Measurements from ENCODE around the gene SGSH.
A peak's percentile ranks its signal among the peaks of the same experiment; 100 is the strongest.
"Not testable (repeated sequence)": the region's sequence is repeated elsewhere in the genome, so short reads cannot be mapped to it uniquely, and the experiment has no call there.

The SGSH gene

GRCh38 chr17:80210348-80211108 is 9.6 kb downstream of the SGSH start:
- DNase-seq (ENCODE audit: low read depth), result no peak

- DNase-seq (ENCODE audit: low read depth), result no peak
Observed at GRCh38 chr17:80209765-80210164, 10.4 kb downstream of the SGSH start.

- DNase-seq (ENCODE audit: low read depth), result no peak
Observed at GRCh38 chr17:80208050-80208449, 12.1 kb downstream of the SGSH start.

- no peak for DNase-seq (ENCODE audit: low read depth)
Observed at GRCh38 chr17:80205811-80206210, 14.3 kb downstream of the SGSH start.

- no peak for DNase-seq (ENCODE audit: low read depth)
Observed at GRCh38 chr17:80204626-80205468, 15.3 kb downstream of the SGSH start.

- DNase-seq (ENCODE audit: low read depth), result no peak
Observed at GRCh38 chr17:80203471-80203963, 16.6 kb downstream of the SGSH start.

- no peak for DNase-seq (ENCODE audit: low read depth)
Observed at GRCh38 chr17:80202197-80202596, 17.9 kb downstream of the SGSH start.

GRCh38 chr17:80201446-80201845 is 18.7 kb downstream of the SGSH start:
- DNase-seq (ENCODE audit: low read depth), result no peak

GRCh38 chr17:80199295-80199694 is 20.8 kb downstream of the SGSH start:
- not testable (repeated sequence) for DNase-seq (ENCODE audit: low read depth)

GRCh38 chr17:80198144-80198661 is 21.9 kb downstream of the SGSH start:
- DNase-seq (ENCODE audit: low read depth), result no peak

- no peak for DNase-seq (ENCODE audit: low read depth)
Observed at GRCh38 chr17:80196652-80197051, 23.5 kb downstream of the SGSH start.

- peak; percentile 24 for DNase-seq (ENCODE audit: low read depth)
Observed at GRCh38 chr17:80195671-80196529, 24.2 kb downstream of the SGSH start.

GRCh38 chr17:80195141-80195540 is 25.0 kb downstream of the SGSH start:
- DNase-seq (ENCODE audit: low read depth), result no peak

- DNase-seq (ENCODE audit: low read depth), result no peak
Observed at GRCh38 chr17:80191865-80192661, 28.1 kb downstream of the SGSH start.

- no peak for DNase-seq (ENCODE audit: low read depth)
Observed at GRCh38 chr17:80191192-80191591, 28.9 kb downstream of the SGSH start.

GRCh38 chr17:80190716-80191115 is 29.4 kb downstream of the SGSH start:
- DNase-seq (ENCODE audit: low read depth), result no peak

- DNase-seq (ENCODE audit: low read depth), result no peak
Observed at GRCh38 chr17:80189611-80190010, 30.5 kb downstream of the SGSH start.

GRCh38 chr17:80187515-80187941 is 32.6 kb downstream of the SGSH start:
- no peak for DNase-seq (ENCODE audit: low read depth)

GRCh38 chr17:80187090-80187489 is 33.0 kb downstream of the SGSH start:
- DNase-seq (ENCODE audit: low read depth), result no peak

- DNase-seq (ENCODE audit: low read depth), result no peak
Observed at GRCh38 chr17:80185968-80186367, 34.2 kb downstream of the SGSH start.

- DNase-seq (ENCODE audit: low read depth), result no peak
Observed at GRCh38 chr17:80184423-80184714, 35.8 kb downstream of the SGSH start.

All from stimulated activated CD8-positive, alpha-beta memory T cell treated with anti-CD3 and anti-CD28 coated beads, Interleukin-15, amount 100 ng/mL, for 1 hour (primary cell).